ENCODE results near the gene KISS1R.

- TF ChIP-seq CTCF (conservative IDR thresholded peaks at IDR 0.05 in 1 of 2, IDR thresholded peaks at IDR 0.05 in 1 of 2; ENCODE audit: low read depth in 1 of 2, low read length in 2 of 2) (no peak), EZH2 (IDR thresholded peaks at IDR 0.05; ENCODE audit: low read length, missing control alignments) (no peak)
Measured at GRCh38 chr19:870963-871401, 46.2 kb upstream of the KISS1R start.

All from fibroblast of lung (primary cell).